Measurements from ENCODE around the gene BNC2. TPM values are rescaled to one million over a fixed set of nuclear protein-coding genes. Genes with fewer than 3 reads are reported as not detected.
A peak's percentile ranks its signal among the peaks of the same experiment; 100 is the strongest.

BNC2 gene
- total RNA-seq, 6 experiments from 2014 or later, result 0.22 to 0.80 (median 0.36) TPM

GRCh38 chr9:16728137-16728508 is 142.3 kb downstream of the BNC2 start:
- Histone ChIP-seq H3K4me3 (no peak overlapping the region), H3K4me1 (peaks cover 0 to 10% (median 0%) of the 10 kb centered on the region in 4 donors), H3K27me3 (peaks cover 0 to 27% of the 10 kb centered on the region in 2 donors), H3K27ac (no peak overlapping the region), H3K9me3 (no peaks in the 10 kb centered on the region), H3K36me3 (no peaks in the 10 kb centered on the region)
- DNase-seq (no peak), ATAC-seq (no peak)
- WGBS (ENCODE audit: insufficient coverage, low coverage, low lambda C conversion rate, missing lambda C conversion rate), result 44% methylated on average over 2 of the region's 3 CpGs
- no peak for TF ChIP-seq POLR2A (IDR thresholded peaks at IDR 0.05)
- no peak for TF ChIP-seq CTCF (IDR thresholded peaks at IDR 0.05)
- intact Hi-C loops (cut with DNase I), result no loop called here

DNA sequence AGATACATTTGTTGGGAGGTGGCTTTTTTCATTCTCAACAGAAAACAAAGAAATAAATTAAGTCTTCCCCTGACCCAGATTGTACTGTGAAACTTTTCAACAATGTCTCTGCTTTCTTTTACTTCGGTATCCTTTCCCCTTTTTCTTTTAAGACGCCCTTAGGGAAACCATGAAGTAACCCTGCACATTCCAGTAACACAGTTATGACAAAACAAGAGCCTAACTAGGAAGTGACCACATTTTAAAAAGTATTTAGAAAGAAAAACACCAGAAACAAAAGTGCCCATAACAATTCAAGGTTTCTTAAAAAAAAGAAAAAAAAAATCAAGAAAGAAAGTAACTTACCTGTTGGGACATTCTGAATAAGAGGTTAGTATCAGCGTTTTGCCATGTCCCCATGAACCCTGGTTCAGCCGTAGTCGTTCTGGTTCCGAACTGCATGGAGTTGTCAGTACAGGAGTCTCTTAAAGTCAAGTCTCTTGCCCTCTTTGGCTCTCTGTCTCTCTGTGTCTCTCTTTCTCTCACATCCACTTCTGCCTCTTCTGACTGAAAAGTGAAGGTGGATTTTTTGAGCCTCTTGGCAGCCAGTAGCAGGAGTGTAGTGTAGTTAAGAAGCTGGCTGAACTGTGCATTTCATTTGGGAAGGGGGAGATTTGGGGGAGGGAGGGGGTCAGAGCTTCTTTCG is 142.9 kb downstream of the BNC2 start:
- intact Hi-C loops (cut with DNase I), result no loop called here
- Histone ChIP-seq H3K27ac (peak overlapping the region in 1 of 3 donors; percentile 30), H3K9me3 (no peaks in the 10 kb centered on the region), H3K27me3 (peaks cover 0 to 27% of the 10 kb centered on the region in 2 donors), H3K4me1 (peaks cover 0 to 10% (median 0%) of the 10 kb centered on the region in 4 donors), H3K36me3 (no peaks in the 10 kb centered on the region), H3K4me3 (peak overlapping the region; percentile 26 to 56 (median 41))
- 15% methylated on average over 7 of the region's 7 CpGs for WGBS (ENCODE audit: insufficient coverage, low coverage, low lambda C conversion rate, missing lambda C conversion rate)
- DNase-seq (no peak), ATAC-seq (no peak)
- TF ChIP-seq POLR2A (IDR thresholded peaks at IDR 0.05) (no peak), CTCF (IDR thresholded peaks at IDR 0.05) (no peak)

DNA sequence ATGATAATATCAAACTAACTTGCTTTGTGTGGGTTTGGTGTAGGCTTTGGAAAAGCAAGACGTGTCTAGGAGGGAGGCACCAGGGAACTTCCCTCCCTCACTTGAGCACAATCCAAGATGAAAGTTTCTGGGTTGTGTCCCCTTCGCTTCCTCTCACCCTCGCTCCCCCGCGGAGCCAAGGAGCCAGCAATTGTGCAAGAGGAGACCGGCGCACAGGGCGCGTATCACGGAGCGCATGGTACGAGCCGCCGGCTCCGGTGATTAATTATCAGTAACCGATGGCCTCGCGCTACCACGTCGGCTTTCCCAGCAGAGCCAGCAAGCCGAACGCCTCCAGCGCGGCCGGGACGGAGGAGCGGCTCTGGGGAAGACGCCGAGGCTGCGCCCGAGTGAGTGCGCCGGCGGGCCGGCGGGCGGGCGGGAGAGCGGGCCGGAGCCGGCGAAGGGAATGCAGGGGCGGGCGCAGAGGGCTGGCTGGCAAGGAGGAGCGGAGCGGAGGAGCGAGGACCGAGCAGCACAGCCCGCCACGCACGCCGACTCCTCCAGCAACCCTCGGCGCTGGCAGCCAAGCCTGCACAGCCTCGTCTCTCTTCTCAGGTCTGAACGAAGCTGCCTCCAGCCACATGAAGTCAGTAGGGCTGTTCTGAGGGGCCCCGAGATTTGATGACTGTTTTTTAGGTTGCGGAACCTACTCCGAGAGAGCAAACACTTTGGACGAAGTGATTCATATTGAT is 143.6 kb downstream of the BNC2 start:
- intact Hi-C loops (cut with DNase I), result no loop called here
- TF ChIP-seq CTCF (IDR thresholded peaks at IDR 0.05), result no peak
- no peak for TF ChIP-seq POLR2A (IDR thresholded peaks at IDR 0.05)
- H3K4me1 ChIP-seq, result peaks cover 0 to 10% (median 0%) of the 10 kb centered on the region in 4 donors
- peak overlapping the region in 1 of 3 donors; percentile 30 for H3K27ac ChIP-seq
- ATAC-seq, result peak; percentile 78 to 89 (median 83)
- no peaks in the 10 kb centered on the region for H3K9me3 ChIP-seq
- peak overlapping the region; percentile 26 to 56 (median 41) for H3K4me3 ChIP-seq
- peaks cover 0 to 27% of the 10 kb centered on the region in 2 donors for H3K27me3 ChIP-seq
- H3K36me3 ChIP-seq, result no peaks in the 10 kb centered on the region
- peak; percentile 50 to 63 (median 61) for DNase-seq
- WGBS (ENCODE audit: insufficient coverage, low coverage, low lambda C conversion rate, missing lambda C conversion rate), result 3% methylated on average over 18 of the region's 60 CpGs

DNA sequence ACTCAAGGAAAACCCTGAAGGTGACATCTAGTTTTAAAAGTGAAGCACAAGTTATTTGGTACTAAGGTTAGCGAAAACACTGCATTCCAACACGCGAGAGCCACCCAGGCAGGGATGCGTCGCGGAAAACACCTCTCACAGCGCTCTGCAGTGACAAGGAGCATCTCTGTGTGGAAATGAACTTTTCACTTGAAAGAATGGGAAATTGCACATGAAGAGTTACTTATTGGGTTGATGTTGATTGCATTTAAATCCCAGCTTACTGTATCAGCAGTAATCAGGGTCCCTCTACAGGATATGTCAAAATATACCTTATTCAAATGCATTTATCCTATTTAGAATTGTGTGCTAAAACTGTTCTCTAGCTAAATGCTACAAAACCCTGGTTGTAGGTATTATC is 144.4 kb downstream of the BNC2 start:
- TF ChIP-seq CTCF (IDR thresholded peaks at IDR 0.05) (no peak), POLR2A (IDR thresholded peaks at IDR 0.05) (no peak)
- peaks cover 0 to 10% (median 0%) of the 10 kb centered on the region in 4 donors for H3K4me1 ChIP-seq
- no peak overlapping the region for H3K4me3 ChIP-seq
- DNase-seq (no peak), ATAC-seq (no peak)
- H3K27ac ChIP-seq, result no peak overlapping the region
- WGBS (ENCODE audit: insufficient coverage, low coverage, low lambda C conversion rate, missing lambda C conversion rate), result 31% methylated on average over 7 of the region's 7 CpGs
- H3K27me3 ChIP-seq, result peaks cover 0 to 27% of the 10 kb centered on the region in 2 donors
- no peaks in the 10 kb centered on the region for H3K9me3 ChIP-seq
- H3K36me3 ChIP-seq, result no peaks in the 10 kb centered on the region
- intact Hi-C loops (cut with DNase I), result no loop called here

Measured in right lobe of liver (tissue), 6 donors.